HL-60 (cell line): ENCODE results near the gene ABCA1.

Experiments used
- CTCF ChIP-seq: IDR thresholded peaks from one replicate; pipeline ENCODE4 v1.5.1; 2011; ENCODE audit warnings: low read length, control low read depth, inconsistent platforms; ENCODE audit not compliant: insufficient read depth
- GABPA ChIP-seq: IDR thresholded peaks from 2 replicates; pipeline ENCODE4 v1.6.1; 2012; ENCODE audit warnings: low read depth
- POLR2AphosphoS5 ChIP-seq: IDR thresholded peaks from 2 replicates; pipeline ENCODE4 v1.6.1; 2012; ENCODE audit warnings: low read depth
- SPI1 ChIP-seq: IDR thresholded peaks from 2 replicates; pipeline ENCODE4 v1.6.1; 2012; ENCODE audit warnings: low read depth, mild to moderate bottlenecking, borderline replicate concordance

- TF ChIP-seq CTCF (no peak), GABPA (no peak), POLR2AphosphoS5 (no peak), SPI1 (no peak)
Observed at GRCh38 chr9:104875320-104875719, 52.6 kb downstream of the ABCA1 start.
